ENCODE data around the gene SCP2. TPM values are rescaled to one million over a fixed set of nuclear protein-coding genes. Genes with fewer than 3 reads are reported as not detected.
"Not testable (repeated sequence)": the region's sequence is repeated elsewhere in the genome, so short reads cannot be mapped to it uniquely, and the experiment has no call there.

The SCP2 gene
- total RNA-seq, 1 experiment from 2014 or later = 56.4 TPM

DNA sequence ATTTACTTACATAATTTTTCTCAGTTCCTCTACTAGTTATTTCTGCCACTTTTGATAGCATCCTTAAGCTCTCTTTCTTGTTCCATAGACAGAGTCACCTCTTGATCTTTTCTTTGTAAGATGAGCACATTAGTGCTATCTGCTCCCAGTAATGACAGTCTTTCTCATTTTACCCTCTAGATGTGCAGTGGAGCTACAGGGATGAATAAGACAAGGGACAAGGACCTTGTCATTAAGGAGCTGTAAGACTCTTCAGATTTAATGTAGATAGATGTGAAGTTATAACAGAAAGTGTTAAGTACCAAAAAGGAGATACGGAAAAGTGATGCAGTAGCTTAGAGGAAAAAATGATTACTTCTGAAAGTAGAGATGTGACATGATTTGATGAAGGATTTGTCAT is 20.4 kb downstream of the SCP2 start:
- DNase-seq (ENCODE audit: low spot score) (no peak), ATAC-seq (no peak)
- POLR2A ChIA-PET = interaction anchor here (0.7 kb wide), 1 partner anchor 36 kb away, joined by 3 read pairs; no protein-coding TSS in a partner anchor
- Mint-ChIP-seq H3K27ac (no peak overlapping the region), H3K36me3 (0 out of 2 replicates have a peak, but pooled peaks cover 5% of the 10 kb centered on the region), H3K27me3 (ENCODE audit: low read depth) (peaks cover 2% of the 10 kb centered on the region; the same call in 1 of the 2 replicates), H3K4me3 (no peak overlapping the region), H3K9me3 (peaks cover 6% of the 10 kb centered on the region), H3K4me1 (no peaks in the 10 kb centered on the region)
- CTCF ChIA-PET = interaction anchor here (0.7 kb wide), 1 partner anchor 42 kb away, joined by 3 read pairs; no protein-coding TSS in a partner anchor
- TF ChIP-seq ZBTB43 (CRISPR knock-in tag; IDR thresholded peaks at IDR 0.05) (no peak), HMGXB4 (CRISPR knock-in tag; IDR thresholded peaks at IDR 0.05) (no peak), CREB1 (CRISPR knock-in tag; IDR thresholded peaks at IDR 0.05) (no peak), USF2 (CRISPR knock-in tag; IDR thresholded peaks at IDR 0.05) (no peak), E2F4 (CRISPR knock-in tag; IDR thresholded peaks at IDR 0.05; ENCODE audit: borderline replicate concordance, low read depth) (no peak), NFE2L1 (CRISPR knock-in tag; IDR thresholded peaks at IDR 0.05) (no peak), ATF2 (CRISPR knock-in tag; IDR thresholded peaks at IDR 0.05; ENCODE audit: borderline replicate concordance, low read depth) (no peak)
- TF ChIP-seq, protein P1, sequence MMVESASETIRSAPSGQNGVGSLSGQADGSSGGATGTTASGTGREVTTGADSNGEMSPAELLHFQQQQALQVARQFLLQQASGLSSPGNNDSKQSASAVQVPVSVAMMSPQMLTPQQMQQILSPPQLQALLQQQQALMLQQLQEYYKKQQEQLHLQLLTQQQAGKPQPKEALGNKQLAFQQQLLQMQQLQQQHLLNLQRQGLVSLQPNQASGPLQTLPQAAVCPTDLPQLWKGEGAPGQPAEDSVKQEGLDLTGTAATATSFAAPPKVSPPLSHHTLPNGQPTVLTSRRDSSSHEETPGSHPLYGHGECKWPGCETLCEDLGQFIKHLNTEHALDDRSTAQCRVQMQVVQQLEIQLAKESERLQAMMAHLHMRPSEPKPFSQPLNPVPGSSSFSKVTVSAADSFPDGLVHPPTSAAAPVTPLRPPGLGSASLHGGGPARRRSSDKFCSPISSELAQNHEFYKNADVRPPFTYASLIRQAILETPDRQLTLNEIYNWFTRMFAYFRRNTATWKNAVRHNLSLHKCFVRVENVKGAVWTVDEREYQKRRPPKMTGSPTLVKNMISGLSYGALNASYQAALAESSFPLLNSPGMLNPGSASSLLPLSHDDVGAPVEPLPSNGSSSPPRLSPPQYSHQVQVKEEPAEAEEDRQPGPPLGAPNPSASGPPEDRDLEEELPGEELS (CRISPR knock-in tag; IDR thresholded peaks at IDR 0.05) = no peak
- TF ChIP-seq, protein P2, sequence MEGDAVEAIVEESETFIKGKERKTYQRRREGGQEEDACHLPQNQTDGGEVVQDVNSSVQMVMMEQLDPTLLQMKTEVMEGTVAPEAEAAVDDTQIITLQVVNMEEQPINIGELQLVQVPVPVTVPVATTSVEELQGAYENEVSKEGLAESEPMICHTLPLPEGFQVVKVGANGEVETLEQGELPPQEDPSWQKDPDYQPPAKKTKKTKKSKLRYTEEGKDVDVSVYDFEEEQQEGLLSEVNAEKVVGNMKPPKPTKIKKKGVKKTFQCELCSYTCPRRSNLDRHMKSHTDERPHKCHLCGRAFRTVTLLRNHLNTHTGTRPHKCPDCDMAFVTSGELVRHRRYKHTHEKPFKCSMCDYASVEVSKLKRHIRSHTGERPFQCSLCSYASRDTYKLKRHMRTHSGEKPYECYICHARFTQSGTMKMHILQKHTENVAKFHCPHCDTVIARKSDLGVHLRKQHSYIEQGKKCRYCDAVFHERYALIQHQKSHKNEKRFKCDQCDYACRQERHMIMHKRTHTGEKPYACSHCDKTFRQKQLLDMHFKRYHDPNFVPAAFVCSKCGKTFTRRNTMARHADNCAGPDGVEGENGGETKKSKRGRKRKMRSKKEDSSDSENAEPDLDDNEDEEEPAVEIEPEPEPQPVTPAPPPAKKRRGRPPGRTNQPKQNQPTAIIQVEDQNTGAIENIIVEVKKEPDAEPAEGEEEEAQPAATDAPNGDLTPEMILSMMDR (IDR thresholded peaks at IDR 0.05) = no peak

DNA sequence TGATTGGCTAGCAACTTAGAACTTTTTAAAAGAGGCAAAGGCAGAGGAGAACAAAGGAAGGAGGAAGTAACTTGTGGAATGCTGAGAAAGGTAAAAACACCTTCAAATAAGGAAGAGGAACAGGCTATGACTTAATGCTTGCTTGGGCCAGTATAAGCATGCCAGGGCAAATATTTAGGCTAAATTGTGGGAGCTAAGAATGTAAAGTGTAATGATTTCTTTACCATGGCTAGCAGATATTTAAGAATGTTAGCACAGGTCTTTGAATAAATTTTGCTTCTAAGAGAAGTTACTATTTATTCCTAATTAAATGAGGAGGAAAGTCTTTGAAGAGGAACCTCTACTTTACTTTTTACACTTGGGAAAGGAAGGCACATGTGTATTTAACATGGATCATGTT is 22.5 kb downstream of the SCP2 start:
- ATAC-seq; H3K4me3 Mint-ChIP-seq; POLR2A ChIA-PET; H3K4me1 Mint-ChIP-seq; H3K36me3 Mint-ChIP-seq; CTCF ChIA-PET; H3K27me3 Mint-ChIP-seq (ENCODE audit: low read depth); H3K9me3 Mint-ChIP-seq; H3K27ac Mint-ChIP-seq; DNase-seq (ENCODE audit: low spot score): not testable (repeated sequence)

GRCh38 chr1:52952112-52952511 is 25.0 kb downstream of the SCP2 start:
- DNase-seq (ENCODE audit: low spot score) (no peak), ATAC-seq (no peak)
- Mint-ChIP-seq H3K4me3 (no peak overlapping the region), H3K9me3 (peaks cover 6% of the 10 kb centered on the region), H3K27me3 (ENCODE audit: low read depth) (peaks cover 2% of the 10 kb centered on the region; the same call in 1 of the 2 replicates), H3K27ac (no peak overlapping the region), H3K36me3 (0 out of 2 replicates have a peak, but pooled peaks cover 5% of the 10 kb centered on the region), H3K4me1 (no peaks in the 10 kb centered on the region)
- ChIA-PET CTCF (no interaction called here), POLR2A (no interaction called here)
- TF ChIP-seq, protein P1 (CRISPR knock-in tag; IDR thresholded peaks at IDR 0.05) = no peak
- TF ChIP-seq, protein P3, sequence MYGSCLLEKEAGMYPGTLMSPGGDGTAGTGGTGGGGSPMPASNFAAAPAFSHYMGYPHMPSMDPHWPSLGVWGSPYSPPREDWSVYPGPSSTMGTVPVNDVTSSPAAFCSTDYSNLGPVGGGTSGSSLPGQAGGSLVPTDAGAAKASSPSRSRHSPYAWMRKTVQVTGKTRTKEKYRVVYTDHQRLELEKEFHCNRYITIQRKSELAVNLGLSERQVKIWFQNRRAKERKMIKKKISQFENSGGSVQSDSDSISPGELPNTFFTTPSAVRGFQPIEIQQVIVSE (CRISPR knock-in tag; IDR thresholded peaks at IDR 0.05; ENCODE audit: borderline replicate concordance) = no peak
- TF ChIP-seq PREB (CRISPR knock-in tag; IDR thresholded peaks at IDR 0.05; ENCODE audit: borderline replicate concordance) = no peak
- TF ChIP-seq, protein P4, sequence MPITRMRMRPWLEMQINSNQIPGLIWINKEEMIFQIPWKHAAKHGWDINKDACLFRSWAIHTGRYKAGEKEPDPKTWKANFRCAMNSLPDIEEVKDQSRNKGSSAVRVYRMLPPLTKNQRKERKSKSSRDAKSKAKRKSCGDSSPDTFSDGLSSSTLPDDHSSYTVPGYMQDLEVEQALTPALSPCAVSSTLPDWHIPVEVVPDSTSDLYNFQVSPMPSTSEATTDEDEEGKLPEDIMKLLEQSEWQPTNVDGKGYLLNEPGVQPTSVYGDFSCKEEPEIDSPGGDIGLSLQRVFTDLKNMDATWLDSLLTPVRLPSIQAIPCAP (CRISPR knock-in tag; IDR thresholded peaks at IDR 0.05) = no peak
